Smooth muscle cell (in vitro differentiated cells): ENCODE data around the gene KCTD7. TPM values are rescaled to one million over a fixed set of nuclear protein-coding genes. Genes with fewer than 3 reads are reported as not detected.
A peak's percentile ranks its signal among the peaks of the same experiment; 100 is the strongest.
"Not testable (repeated sequence)": the region's sequence is repeated elsewhere in the genome, so short reads cannot be mapped to it uniquely, and the experiment has no call there.

Experiments used
- DNase-seq: peaks from one replicate; lab custom pipeline; 2025; ENCODE audit not compliant: unreplicated experiment; lab: John Stamatoyannopoulos, UW
- H2AFZ ChIP-seq: fragments of 200-600 bp; sonication (generic); 2 replicates; pipeline ENCODE4 v1.6.0; 2016; ENCODE audit warnings: antibody characterized with exemption, low read depth, mild to moderate bottlenecking
- H3F3A ChIP-seq: fragments of 200-600 bp; sonication (generic); 2 replicates; pipeline ENCODE4 v1.6.0; 2017; ENCODE audit warnings: antibody characterized with exemption, low read depth
- H3K27ac ChIP-seq: fragments of 200-600 bp; sonication (generic); 2 replicates; pipeline ENCODE4 v1.5.1; 2016; ENCODE audit warnings: low read depth, mild to moderate bottlenecking
- H3K27me3 ChIP-seq: fragments of 200-600 bp; sonication (generic); 2 replicates; pipeline ENCODE4 v1.6.1; 2016; ENCODE audit warnings: low read depth, mild to moderate bottlenecking
- H3K36me3 ChIP-seq: fragments of 200-600 bp; sonication (generic); 2 replicates; pipeline ENCODE4 v1.5.1; 2016; ENCODE audit warnings: low read depth
- H3K4me1 ChIP-seq: fragments of 200-600 bp; sonication (generic); 2 replicates; pipeline ENCODE4 v1.5.1; 2016; ENCODE audit warnings: low read depth
- H3K4me2 ChIP-seq: fragments of 200-600 bp; sonication (generic); 2 replicates; pipeline ENCODE4 v1.6.0; 2016; ENCODE audit warnings: mild to moderate bottlenecking
- H3K4me3 ChIP-seq: fragments of 200-600 bp; sonication (generic); 2 replicates; pipeline ENCODE4 v1.5.1; 2016; ENCODE audit warnings: mild to moderate bottlenecking
- H3K79me2 ChIP-seq: fragments of 200-600 bp; sonication (generic); 2 replicates; pipeline ENCODE4 v1.6.0; 2016; ENCODE audit warnings: low read depth, mild to moderate bottlenecking
- H3K9ac ChIP-seq: fragments of 200-600 bp; sonication (generic); 2 replicates; pipeline ENCODE4 v1.6.0; 2016; ENCODE audit warnings: low read depth
- H3K9me3 ChIP-seq: fragments of 200-600 bp; sonication (generic); replicated peaks from 2 replicates; pipeline ENCODE4 v1.5.1; 2016; ENCODE audit warnings: low read depth
- H4K20me1 ChIP-seq: fragments of 200-600 bp; sonication (generic); 2 replicates; pipeline ENCODE4 v1.6.0; 2016; ENCODE audit warnings: low read depth
- WGBS: methylation state at CpG from one replicate; pipeline ENCODE4 v1.1.7; 2016; ENCODE audit warnings: low lambda C conversion rate; 5-methylcytosine and 5-hydroxymethylcytosine counted together
- polyA plus RNA-seq: library from polyadenylated mRNA; unstranded; fragments of >200 nt; fragmentation: Nextera tagmentation; extraction: Ambion mirVana; gene quantifications from 2 replicates; pipeline ENCODE4 v1.2.1, GENCODE V29; 2016
- total RNA-seq: library from RNA; depleted of rRNA; stranded (reverse); fragments of >200 nt; gene quantifications from 2 replicates; pipeline ENCODE4 v1.2.3, GENCODE V29; 2014
- TF ChIP-seq, protein P1 (sequence below): fragments of 200-600 bp; sonication (generic); IDR thresholded peaks from 2 replicates; pipeline ENCODE4 v1.5.1; 2017; ENCODE audit warnings: borderline replicate concordance, mild to moderate bottlenecking, antibody characterized with exemption; ENCODE audit not compliant: insufficient read depth, poor library complexity, severe bottlenecking

KCTD7 gene
- total and polyA plus RNA-seq, 2 experiments from 2014 or later, result 3.9 to 6.3 TPM

DNA sequence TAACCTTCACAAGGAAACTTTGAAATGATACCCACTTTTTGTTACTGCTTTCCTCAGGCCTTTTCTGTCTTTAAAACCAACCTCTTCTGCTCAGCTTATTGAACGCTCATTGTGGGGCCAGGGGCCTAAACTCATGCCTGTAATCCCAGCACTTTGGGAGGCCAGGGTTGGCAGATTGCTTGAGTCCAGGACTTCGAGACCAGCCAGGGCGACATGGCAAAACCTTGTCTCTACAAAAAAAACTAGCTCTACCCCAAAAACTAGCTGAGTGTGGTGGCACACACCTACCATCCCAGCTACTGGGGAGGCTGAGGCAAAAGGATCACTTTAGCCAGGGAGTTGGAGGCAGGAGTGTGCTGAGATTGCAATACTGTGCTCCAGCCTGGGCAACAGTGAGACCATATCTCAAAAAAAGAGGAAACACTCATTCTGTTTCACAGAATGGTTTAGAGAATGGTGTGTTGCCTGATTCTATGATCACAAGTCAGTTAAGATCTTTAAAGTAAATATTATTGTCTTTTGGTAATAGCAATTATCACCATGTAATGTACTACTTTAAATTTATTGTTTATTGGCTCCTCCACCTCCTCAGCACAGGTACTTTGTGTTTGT, 51.1 kb downstream of the KCTD7 start:
- Histone ChIP-seq H2AFZ (no peak overlapping the region), H3K27ac (no peak overlapping the region), H3K79me2 (peaks cover 35% of the 10 kb centered on the region), H3F3A (peaks cover 9% of the 10 kb centered on the region), H4K20me1 (peaks cover 31% of the 10 kb centered on the region), H3K27me3 (no peaks in the 10 kb centered on the region), H3K9me3 (no peaks in the 10 kb centered on the region), H3K36me3 (no peaks in the 10 kb centered on the region), H3K4me1 (peaks cover 10% of the 10 kb centered on the region), H3K4me3 (no peak overlapping the region), H3K9ac (no peak overlapping the region), H3K4me2 (no peak overlapping the region)
- TF ChIP-seq, protein P1, sequence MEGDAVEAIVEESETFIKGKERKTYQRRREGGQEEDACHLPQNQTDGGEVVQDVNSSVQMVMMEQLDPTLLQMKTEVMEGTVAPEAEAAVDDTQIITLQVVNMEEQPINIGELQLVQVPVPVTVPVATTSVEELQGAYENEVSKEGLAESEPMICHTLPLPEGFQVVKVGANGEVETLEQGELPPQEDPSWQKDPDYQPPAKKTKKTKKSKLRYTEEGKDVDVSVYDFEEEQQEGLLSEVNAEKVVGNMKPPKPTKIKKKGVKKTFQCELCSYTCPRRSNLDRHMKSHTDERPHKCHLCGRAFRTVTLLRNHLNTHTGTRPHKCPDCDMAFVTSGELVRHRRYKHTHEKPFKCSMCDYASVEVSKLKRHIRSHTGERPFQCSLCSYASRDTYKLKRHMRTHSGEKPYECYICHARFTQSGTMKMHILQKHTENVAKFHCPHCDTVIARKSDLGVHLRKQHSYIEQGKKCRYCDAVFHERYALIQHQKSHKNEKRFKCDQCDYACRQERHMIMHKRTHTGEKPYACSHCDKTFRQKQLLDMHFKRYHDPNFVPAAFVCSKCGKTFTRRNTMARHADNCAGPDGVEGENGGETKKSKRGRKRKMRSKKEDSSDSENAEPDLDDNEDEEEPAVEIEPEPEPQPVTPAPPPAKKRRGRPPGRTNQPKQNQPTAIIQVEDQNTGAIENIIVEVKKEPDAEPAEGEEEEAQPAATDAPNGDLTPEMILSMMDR, result no peak
- DNase-seq, result no peak
- 95% methylated on average over 3 of the region's 3 CpGs for WGBS

DNA sequence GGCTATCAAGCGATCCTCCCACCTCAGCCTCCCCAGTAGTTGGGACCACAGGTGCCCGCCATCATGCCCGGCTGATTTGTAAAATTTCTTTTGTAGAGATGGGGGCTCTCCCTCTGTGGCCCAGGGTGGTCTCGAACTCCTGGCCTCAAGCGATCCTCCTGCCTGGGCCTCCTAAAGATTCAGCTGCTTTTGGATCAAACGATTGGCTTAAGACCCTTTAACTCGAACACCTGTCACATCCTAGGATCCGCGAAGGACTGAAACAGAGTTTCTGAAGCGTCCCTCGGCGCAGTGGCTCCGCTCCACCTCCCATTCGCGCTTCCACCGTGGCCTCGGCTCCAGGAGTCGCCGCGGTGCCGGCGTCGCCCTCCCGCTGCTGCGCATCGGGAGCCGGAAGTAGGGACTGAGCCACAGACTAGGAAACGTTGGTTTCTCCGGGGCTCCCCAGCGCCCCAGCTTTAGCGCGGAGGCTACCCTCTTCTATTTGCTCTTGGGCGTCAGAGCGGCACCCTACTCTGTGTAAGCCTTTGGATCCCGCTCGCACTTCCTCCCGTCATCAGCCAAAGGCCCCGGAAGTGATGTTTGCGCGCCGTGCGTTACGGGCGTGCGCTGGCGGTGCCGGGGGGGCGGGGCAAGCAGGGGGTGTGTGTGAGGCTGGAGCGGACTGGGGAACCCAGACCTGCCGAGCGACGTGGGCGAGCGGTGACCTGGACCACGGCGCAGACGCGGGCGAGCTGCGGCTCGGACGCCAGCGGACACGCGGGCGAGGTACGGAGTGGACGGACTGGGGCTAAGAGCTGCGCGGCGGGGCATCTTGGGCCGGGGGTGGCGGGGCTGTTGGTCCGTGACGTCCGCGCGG, 53.0 kb downstream of the KCTD7 start:
- peak overlapping the region; percentile 98 for H3K27ac ChIP-seq
- H3K4me1 ChIP-seq, result peaks cover 10% of the 10 kb centered on the region
- 6% methylated on average over 68 of the region's 78 CpGs for WGBS
- H3K4me3 ChIP-seq, result peak overlapping the region; percentile 95
- peak overlapping the region; percentile 100 for H3K4me2 ChIP-seq
- H3K79me2 ChIP-seq, result peaks cover 48% of the 10 kb centered on the region
- H3K9me3 ChIP-seq, result no peaks in the 10 kb centered on the region
- peaks cover 9% of the 10 kb centered on the region for H3F3A ChIP-seq
- TF ChIP-seq, protein P1, result no peak
- DNase-seq, result peak; percentile 81
- no peaks in the 10 kb centered on the region for H3K27me3 ChIP-seq
- peak overlapping the region; percentile 98 for H2AFZ ChIP-seq
- peak overlapping the region; percentile 96 for H3K9ac ChIP-seq
- peaks cover 30% of the 10 kb centered on the region for H4K20me1 ChIP-seq
- no peaks in the 10 kb centered on the region for H3K36me3 ChIP-seq

DNA sequence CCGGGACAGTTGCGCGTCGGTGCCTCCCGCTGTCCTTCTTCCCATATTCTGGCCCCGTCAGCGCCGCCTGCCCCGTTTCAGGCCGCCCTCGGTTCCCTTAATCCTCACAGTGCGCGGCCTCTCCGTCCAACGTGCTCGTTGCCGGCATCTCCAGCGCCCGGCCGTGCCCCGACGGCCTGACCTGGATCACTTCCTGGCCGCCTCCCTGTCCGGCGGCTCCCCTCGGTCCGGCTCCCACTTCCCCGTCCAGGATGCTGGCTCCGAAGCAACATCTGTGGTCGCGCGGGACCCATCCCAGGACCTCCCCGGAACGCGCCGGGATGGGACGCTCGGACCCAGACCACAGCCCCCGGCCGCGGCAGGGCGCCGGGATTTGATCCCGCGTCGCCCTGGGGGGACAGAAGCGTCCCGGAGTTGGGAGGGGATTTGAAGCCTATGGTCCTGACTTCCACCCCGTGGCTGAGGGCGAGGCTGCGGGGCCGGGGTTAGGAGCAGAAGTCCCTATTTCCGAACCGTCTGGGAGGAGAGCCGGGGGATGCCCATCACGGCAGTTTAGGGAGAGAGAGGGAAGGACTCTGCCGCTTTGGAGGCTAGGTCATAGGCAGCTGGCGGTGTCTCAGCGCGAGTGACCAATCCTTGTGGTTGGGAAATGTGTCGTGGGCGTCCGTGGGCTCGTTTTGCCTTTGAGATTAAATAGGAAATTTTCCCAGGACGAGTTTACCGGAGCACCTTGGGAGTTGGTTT, 53.8 kb downstream of the KCTD7 start:
- Histone ChIP-seq H3K9me3 (no peaks in the 10 kb centered on the region), H3K9ac (peak overlapping the region; percentile 96), H3F3A (peaks cover 9% of the 10 kb centered on the region), H3K4me2 (peak overlapping the region; percentile 100), H3K79me2 (peaks cover 55% of the 10 kb centered on the region), H3K4me3 (peak overlapping the region; percentile 95), H3K4me1 (peaks cover 10% of the 10 kb centered on the region), H3K27ac (peak overlapping the region; percentile 98), H3K36me3 (no peaks in the 10 kb centered on the region), H3K27me3 (no peaks in the 10 kb centered on the region), H2AFZ (peak overlapping the region; percentile 98), H4K20me1 (peaks cover 31% of the 10 kb centered on the region)
- WGBS, result 2% methylated on average over 60 of the region's 66 CpGs
- TF ChIP-seq, protein P1, result no peak
- no peak for DNase-seq

DNA sequence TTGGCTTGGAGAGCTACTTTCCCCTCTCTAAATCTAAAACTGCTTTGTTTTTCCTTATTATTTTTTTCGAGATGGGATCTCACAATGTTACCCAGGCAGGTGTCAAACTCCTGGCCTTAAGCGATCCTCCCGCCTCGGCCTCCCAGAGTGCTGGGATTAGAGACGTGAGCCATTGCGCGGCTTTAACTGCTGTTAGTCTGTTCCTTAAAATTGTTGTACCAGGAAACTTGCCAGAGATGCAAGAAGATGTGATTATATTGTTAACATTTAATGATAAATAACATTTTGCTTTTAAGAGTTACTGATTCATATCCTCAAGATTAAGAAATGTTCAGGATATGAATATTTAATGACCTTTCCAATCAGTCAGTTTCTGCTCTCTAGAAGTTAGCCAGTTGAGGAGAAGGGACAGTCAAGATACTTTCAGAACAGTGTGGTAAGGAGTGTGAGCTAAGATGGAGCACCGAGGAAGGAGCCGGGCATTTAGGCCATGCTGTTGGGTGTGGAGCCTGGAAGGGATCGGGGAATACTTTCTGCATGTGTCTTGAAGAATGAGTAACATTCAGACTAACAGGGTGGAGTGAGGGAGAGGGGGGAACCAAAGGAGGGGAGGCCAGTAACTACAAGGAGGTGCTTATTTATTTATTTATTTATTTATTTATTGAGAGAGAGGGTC, 54.6 kb downstream of the KCTD7 start:
- not testable (repeated sequence) for DNase-seq, H3K9me3 ChIP-seq, H3K36me3 ChIP-seq, H3F3A ChIP-seq, H3K27me3 ChIP-seq, H2AFZ ChIP-seq
- Histone ChIP-seq H3K27ac (peak overlapping the region; percentile 98), H3K4me3 (peak overlapping the region; percentile 95), H3K4me1 (peaks cover 10% of the 10 kb centered on the region), H3K79me2 (peaks cover 58% of the 10 kb centered on the region), H4K20me1 (peaks cover 31% of the 10 kb centered on the region), H3K9ac (peak overlapping the region; percentile 96), H3K4me2 (peak overlapping the region; percentile 100)
- 58% methylated on average over 10 of the region's 10 CpGs for WGBS
